ENCODE measurements around the gene ELF4.
"Not testable (repeated sequence)": the region's sequence is repeated elsewhere in the genome, so short reads cannot be mapped to it uniquely, and the experiment has no call there.

ELF4 gene

GRCh38 chrX:130120321-130120731 lies 10.0 kb upstream of the ELF4 start:
- peaks cover 0 to 33% (median 11%) of the 10 kb centered on the region in 4 donors for H3K4me1 ChIP-seq
- DNase-seq, result no peak
- H3K27ac ChIP-seq, result peak overlapping the region; percentile 75 to 77
- intact Hi-C loops (cut with DNase I; ENCODE audit: low total_unique reads), result loop anchor here (5.0 kb wide), 1 partner anchor 38 kb away; no protein-coding TSS in a partner anchor
- peak overlapping the region; percentile 42 to 54 for H3K4me3 ChIP-seq
- H3K27me3 ChIP-seq, result no peaks in the 10 kb centered on the region
- no peaks in the 10 kb centered on the region for H3K36me3 ChIP-seq
- TF ChIP-seq CTCF (IDR thresholded peaks at IDR 0.05), result no peak
- no peaks in the 10 kb centered on the region for H3K9me3 ChIP-seq

DNA sequence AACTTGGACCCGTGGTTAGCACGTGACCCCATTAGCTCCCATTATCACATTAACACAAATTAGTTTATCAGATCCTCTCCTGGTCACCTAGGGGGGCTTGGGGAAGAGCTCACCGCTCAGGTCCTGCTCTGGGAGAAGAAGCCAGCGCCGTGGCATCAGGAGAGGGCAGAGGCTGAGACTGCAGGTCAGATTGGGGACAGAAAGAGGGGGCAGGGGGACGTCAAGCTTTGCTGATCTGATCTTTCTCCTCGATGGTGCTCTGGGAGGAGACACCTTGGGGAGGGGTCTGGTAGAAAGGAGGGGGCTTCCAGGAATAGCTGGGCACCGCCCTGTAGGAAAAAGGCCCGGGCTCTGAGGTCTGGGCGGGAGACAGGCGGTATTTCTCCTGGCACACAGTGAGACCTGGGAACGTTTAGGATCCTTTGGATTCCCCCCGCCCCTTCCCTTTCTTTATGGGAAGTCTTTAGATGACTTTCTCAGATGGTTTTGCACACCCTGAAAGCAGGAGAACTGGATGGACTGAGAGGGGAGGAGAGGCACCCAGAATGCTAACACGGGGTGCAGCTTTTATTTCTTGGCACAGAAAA lies 9.1 kb upstream of the ELF4 start:
- no peaks in the 10 kb centered on the region for H3K27me3 ChIP-seq
- peak overlapping the region; percentile 75 to 77 for H3K27ac ChIP-seq

GRCh38 chrX:130118441-130119311 lies 8.4 kb upstream of the ELF4 start:
- Histone ChIP-seq H3K9me3 (no peaks in the 10 kb centered on the region), H3K4me1 (peaks cover 0 to 31% (median 8%) of the 10 kb centered on the region in 4 donors), H3K27me3 (no peaks in the 10 kb centered on the region), H3K36me3 (no peaks in the 10 kb centered on the region), H3K27ac (peak overlapping the region; percentile 75 to 77), H3K4me3 (no peak overlapping the region)
- intact Hi-C loops (cut with DNase I; ENCODE audit: low total_unique reads), result no loop called here
- no peak for TF ChIP-seq CTCF (IDR thresholded peaks at IDR 0.05)
- DNase-seq, result no peak

More for the DNA sequence above, 9.1 kb upstream of the ELF4 start:
- DNase-seq, result no peak
- H3K9me3 ChIP-seq, result no peaks in the 10 kb centered on the region
- intact Hi-C loops (cut with DNase I; ENCODE audit: low total_unique reads), result no loop called here
- no peak overlapping the region for H3K4me3 ChIP-seq
- no peaks in the 10 kb centered on the region for H3K36me3 ChIP-seq
- peaks cover 0 to 31% (median 8%) of the 10 kb centered on the region in 4 donors for H3K4me1 ChIP-seq
- TF ChIP-seq CTCF (IDR thresholded peaks at IDR 0.05), result no peak

DNA sequence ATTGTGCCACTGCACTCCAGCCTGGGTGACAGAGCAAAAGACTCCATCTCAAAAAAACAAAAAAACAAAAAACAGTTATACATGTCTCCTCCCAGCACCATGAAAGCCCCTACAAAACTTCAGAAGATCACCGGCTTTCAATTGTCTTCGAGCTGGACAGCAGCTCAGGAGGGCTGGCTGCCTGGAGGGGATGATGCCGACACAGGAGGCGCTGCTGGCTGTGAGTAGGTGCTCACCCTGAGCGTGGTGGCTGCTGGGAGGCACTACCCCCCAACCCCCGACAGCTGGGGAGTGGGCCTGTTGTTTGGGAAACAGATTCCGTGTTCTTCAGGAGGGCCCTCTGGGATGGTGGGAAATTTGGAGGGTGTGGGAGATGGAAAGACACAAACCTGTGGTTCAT lies 6.9 kb upstream of the ELF4 start:
- Histone ChIP-seq H3K36me3 (no peaks in the 10 kb centered on the region), H3K4me1 (peaks cover 0 to 31% (median 8%) of the 10 kb centered on the region in 4 donors), H3K27me3 (no peaks in the 10 kb centered on the region), H3K9me3 (no peaks in the 10 kb centered on the region), H3K4me3 (no peak overlapping the region), H3K27ac (no peak overlapping the region)
- DNase-seq, result no peak
- intact Hi-C loops (cut with DNase I; ENCODE audit: low total_unique reads), result no loop called here
- TF ChIP-seq CTCF (IDR thresholded peaks at IDR 0.05), result no peak

DNA sequence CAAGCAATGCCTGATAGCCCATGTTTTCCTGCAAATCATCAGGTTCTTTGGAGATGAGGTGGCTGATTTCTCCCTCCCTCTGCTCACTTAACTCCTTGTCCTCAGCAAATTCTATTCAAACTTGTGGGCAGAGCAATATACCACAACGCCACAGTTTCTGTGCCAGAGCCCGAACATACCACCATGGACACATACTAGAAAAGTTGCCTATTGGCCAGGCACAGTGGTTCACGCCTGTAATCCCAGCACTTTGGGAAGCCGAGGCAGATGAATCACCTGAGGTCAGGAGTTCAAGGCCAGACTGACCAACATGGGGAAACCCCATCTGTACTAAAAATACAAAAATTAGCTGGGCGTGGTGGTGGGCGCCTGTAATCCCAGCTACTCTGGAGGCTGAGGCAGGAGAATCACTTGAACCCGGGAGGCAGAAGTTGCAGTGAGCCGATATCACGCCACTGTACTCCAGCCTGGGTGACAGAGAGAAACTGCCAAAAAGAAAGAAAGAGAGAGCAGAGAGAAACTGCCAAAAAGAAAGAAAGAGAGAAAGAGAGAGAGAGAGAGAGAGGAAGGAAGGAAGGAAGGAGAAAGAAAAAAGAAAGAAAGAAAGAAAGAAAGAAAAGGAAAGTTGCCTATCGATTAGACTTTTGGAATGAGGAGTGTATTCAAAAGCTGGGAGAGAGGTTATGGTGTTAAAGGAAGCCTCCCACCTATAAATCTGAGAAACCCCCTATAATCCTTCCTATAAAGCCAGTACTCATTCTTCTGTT lies 5.0 kb upstream of the ELF4 start:
- H3K27ac ChIP-seq; DNase-seq; H3K4me3 ChIP-seq; H3K9me3 ChIP-seq; intact Hi-C loops (cut with DNase I; ENCODE audit: low total_unique reads); H3K36me3 ChIP-seq; H3K27me3 ChIP-seq: not testable (repeated sequence)
- H3K4me1 ChIP-seq, result peaks cover 0 to 29% (median 1%) of the 10 kb centered on the region in 4 donors
